Measurements from ENCODE around the gene P4HB.
"Not testable (repeated sequence)": the region's sequence is repeated elsewhere in the genome, so short reads cannot be mapped to it uniquely, and the experiment has no call there.

The P4HB gene

DNA sequence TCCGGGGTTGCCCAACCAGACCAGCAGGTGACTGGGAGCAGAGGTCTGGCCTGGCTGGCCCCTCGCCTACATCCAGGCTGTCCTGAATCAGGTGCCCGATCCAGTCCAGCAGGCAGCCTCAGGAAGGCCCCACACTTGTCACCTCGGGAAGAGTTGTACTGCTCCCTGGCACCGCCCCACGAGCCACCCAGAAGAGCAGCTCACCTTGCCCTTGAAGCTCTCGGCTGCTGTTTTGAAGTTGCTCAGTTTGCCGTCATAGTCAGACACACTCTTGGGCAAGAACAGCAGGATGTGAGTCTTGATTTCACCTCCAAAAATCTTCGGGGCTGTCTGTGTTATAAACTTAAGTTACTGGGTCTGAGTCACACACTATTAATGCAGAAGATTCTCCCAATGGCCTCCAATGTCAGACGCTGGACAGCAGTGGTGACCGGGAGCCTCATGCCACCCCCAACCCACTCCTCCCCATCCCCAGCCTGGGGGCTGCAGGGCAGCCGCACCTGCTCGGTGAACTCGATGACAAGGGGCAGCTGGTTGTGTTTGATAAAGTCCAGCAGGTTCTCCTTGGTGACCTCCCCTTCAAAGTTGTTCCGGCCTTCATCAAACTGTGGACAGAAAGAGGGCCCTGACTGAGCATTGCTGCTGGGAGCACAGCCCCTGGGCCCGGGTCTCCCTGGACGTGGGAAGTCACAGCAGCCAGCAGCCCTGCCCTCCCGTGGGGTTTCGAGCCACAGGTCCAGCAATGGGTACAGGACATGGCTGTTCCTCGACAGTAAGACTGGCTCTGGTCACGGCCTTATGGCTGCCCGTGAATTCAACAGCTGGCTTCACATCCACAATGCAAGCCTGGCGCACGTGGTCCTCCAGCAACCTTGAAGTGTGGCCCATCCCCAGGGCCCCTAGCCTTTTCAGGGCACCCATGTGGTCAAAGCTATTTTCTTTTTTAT, 13.3 kb downstream of the P4HB start:
- DNase-seq (ENCODE audit: low read depth in 2 of 2, low spot score in 1 of 2): no peak

- DNase-seq (ENCODE audit: low read depth in 2 of 2, low spot score in 1 of 2): no peak
Measured at GRCh38 chr17:81845881-81846742, 14.2 kb downstream of the P4HB start.

GRCh38 chr17:81845361-81845760, 15.0 kb downstream of the P4HB start:
- no peak for DNase-seq (ENCODE audit: low read depth in 2 of 2, low spot score in 1 of 2)

- no peak for DNase-seq (ENCODE audit: low read depth in 2 of 2, low spot score in 1 of 2)
Measured at GRCh38 chr17:81844887-81845286, 15.4 kb downstream of the P4HB start.

GRCh38 chr17:81844327-81844851, 15.9 kb downstream of the P4HB start:
- no peak for DNase-seq (ENCODE audit: low read depth in 2 of 2, low spot score in 1 of 2)

- no peak for DNase-seq (ENCODE audit: low read depth in 2 of 2, low spot score in 1 of 2)
Measured at GRCh38 chr17:81843713-81844326, 16.5 kb downstream of the P4HB start.

DNA sequence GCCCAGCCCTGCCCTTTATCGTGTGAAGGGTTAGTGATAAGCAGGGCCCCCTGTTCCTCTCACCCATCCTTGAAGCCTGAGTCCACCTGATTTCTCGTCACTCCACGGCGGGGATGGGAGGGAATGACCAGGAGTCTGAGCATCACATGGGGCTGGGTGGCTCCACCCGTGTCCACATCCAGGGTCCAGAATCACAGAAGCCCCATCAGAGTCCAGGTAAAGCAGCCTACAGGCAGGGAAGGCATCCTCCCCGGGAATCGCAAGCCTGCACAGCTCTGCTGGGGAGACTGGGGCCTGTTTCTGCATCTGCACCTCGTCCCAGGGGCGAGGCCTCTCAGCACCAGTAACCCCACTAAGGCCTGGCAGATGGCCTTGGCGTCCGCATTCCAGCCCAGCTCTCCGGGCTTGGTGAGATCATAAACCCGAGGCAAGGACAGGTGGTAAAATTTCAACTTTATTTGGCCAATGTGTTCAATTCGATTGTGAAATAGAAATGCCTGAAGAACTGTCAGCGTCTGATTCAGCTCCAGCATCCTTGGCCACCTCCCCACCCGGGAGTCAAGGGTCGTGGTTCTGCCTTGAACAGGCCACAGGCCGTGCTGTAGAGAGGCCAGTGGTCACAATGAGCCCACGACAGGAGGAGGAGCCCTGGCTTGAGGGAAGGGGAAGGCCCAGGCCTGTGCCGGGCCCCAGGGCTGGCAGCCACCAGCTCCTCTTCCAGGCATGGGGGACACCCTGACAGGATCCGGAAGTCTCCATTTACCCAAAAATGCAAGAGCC, 17.4 kb downstream of the P4HB start:
- no peak for DNase-seq (ENCODE audit: low read depth in 2 of 2, low spot score in 1 of 2)

DNA sequence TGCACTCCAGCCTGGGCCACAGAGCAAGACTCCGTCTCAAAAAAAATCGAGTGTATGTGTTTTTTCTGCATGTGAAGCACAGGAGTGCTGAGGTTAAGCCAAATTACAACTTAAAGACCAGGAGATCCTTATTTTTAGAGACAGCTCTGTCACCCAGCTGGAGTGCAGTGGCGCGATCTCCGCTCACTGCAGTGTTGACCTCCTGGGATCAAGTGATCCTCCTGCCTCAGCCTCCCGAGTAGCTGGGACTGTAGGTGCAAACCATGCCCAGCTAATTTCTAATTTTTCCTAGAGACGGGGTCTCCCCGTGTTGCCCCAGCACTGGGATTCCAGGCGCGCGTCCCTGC, 18.0 kb downstream of the P4HB start:
- no peak for DNase-seq (ENCODE audit: low read depth in 2 of 2, low spot score in 1 of 2)

- DNase-seq (ENCODE audit: low read depth in 2 of 2, low spot score in 1 of 2): no peak
Measured at GRCh38 chr17:81841866-81842265, 18.5 kb downstream of the P4HB start.

GRCh38 chr17:81840826-81841778, 19.2 kb downstream of the P4HB start:
- no peak for DNase-seq (ENCODE audit: low read depth in 2 of 2, low spot score in 1 of 2)

GRCh38 chr17:81840059-81840458, 20.3 kb downstream of the P4HB start:
- not testable (repeated sequence) for DNase-seq (ENCODE audit: low read depth in 2 of 2, low spot score in 1 of 2)

DNA sequence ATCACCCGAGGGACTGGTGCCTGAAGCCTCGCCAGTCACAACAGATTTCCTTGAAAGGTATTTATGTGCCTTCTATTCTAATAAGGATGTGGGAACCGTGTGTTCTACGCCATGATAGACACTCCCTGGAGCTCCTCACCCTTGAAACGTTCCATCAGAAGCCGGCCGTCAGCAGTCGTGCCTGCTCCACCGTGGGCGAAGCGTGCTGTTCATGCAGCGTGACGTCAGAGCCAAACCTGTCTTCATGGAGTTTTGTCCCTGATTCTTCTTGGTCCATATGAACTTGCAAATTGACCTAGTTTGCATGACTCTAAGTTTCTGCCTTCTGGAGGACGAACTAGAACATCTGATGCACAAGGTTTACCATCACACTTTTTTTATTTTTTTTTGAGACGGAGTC, 21.0 kb downstream of the P4HB start:
- no peak for DNase-seq (ENCODE audit: low read depth in 2 of 2, low spot score in 1 of 2)

DNA sequence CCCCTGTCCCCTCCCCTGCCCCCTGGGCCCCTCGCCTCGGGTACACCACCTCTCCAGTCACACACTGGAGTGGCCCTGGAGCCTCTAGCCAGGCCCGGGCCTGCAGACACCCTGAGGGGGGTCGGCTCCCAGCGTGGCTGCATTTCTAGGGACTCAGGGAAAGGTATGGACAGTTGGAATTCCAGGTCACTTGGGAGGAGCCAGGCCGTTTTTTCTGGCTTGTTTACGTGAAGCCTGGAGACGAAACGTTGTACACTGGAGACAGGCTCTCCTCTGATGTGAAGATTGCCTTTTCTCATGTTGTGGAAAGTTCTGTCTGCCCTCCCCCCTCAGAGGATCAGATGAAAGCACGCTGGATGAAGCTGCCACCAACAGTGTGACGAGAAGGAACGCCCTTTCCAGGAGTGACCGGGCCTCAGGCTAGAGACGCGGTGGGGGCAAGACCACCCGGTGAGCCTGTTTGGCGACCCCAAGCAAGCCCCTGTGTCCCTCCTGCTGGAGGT, 21.5 kb downstream of the P4HB start:
- no peak for DNase-seq (ENCODE audit: low read depth in 2 of 2, low spot score in 1 of 2)

GRCh38 chr17:81837641-81838040, 22.7 kb downstream of the P4HB start:
- DNase-seq (ENCODE audit: low read depth in 2 of 2, low spot score in 1 of 2): no peak

GRCh38 chr17:81834831-81835267, 25.5 kb downstream of the P4HB start, which contains the start of gene PPP1R27:
Gene PPP1R27, minus strand, starts transcription at chr17:81835050. Its CDS starts 97 bp downstream, at chr17:81834953.
- DNase-seq (ENCODE audit: low read depth in 2 of 2, low spot score in 1 of 2): no peak

DNA sequence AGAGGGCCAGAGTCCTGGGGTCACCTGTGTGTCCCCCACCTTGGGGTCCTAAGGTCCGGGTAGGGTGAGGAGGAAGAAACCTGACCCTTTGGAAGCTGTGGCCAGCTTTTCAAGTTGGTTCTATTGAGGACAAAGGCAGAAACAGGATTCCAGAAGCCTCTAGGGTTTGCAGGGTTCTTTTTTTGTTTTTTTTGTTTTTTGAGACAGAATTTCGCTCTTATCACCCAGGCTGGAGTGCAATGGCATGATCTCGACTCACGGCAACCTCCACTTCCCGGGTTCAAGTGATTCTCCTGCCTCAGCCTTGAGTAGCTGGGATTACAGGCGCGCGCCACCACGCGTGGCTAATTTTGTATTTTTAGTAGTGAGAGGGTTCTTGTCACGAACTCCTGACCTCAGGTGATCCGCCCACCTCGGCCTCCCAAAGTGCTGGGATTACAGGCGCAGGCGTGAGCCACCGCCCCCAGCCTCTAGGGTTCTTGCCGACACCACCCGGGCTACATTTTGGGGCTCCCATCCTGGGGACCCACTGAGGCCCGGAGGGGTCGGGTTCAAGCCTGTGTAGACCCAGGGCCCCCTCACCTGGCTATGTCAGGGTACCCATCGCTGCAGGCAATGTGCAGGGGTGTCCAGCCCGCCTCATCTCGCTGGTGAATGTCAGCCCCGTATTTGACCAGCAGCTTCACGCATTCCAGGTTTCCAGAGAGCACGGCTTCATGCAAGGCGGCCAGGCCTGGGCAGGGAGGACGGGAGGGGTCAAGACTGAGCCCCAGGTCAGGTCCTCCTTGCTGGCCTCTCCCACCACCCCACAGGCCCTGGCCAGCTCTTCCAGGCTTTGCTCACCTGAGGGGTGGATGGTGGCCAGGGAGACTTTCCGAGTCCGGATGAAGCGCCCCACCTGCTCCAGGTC, 26.2 kb downstream of the P4HB start:
- DNase-seq (ENCODE audit: low read depth in 2 of 2, low spot score in 1 of 2): no peak

GRCh38 chr17:81833160-81833920, 27.0 kb downstream of the P4HB start, which contains the start of gene MCRIP1:
Gene MCRIP1, minus strand, starts transcription at chr17:81833291. Its CDS starts 8,785 bp downstream, at chr17:81824506.
- DNase-seq (ENCODE audit: low read depth in 2 of 2, low spot score in 1 of 2): peak; percentile 85 to 90

All from stimulated activated CD8-positive, alpha-beta memory T cell treated with anti-CD3 and anti-CD28 coated beads, Interleukin-4, amount 100 ng/mL, for 4 hours (primary cell).